Measurements from ENCODE around the gene PRTN3.

- TF ChIP-seq CTCF (conservative IDR thresholded peaks at IDR 0.05 in 1 of 2, IDR thresholded peaks at IDR 0.05 in 1 of 2; ENCODE audit: extremely low read depth in 1 of 2, insufficient read depth in 1 of 2, low read depth in 1 of 2, low read length in 2 of 2), result no peak
- TF ChIP-seq EZH2 (IDR thresholded peaks at IDR 0.05; ENCODE audit: borderline replicate concordance, low read length), result no peak
Measured at GRCh38 chr19:801030-801860, 39.6 kb upstream of the PRTN3 start.

Data from mammary epithelial cell (primary cell).